Loucy (cell line): Measurements from ENCODE around the gene PARD3B.

Experiments used
- H2AFZ ChIP-seq: fragments of 200-600 bp; sonication (generic); 2 replicates; pipeline ENCODE4 v1.6.0; 2016; ENCODE audit warnings: antibody characterized with exemption, mild to moderate bottlenecking, low read length, moderate library complexity
- H3F3A ChIP-seq: fragments of 200-600 bp; 2 replicates; pipeline ENCODE4 v1.6.0; 2016; ENCODE audit warnings: antibody characterized with exemption, low read depth, mild to moderate bottlenecking
- H3K27me3 ChIP-seq: fragments of 200-600 bp; sonication (generic); 2 replicates; pipeline ENCODE4 v1.6.1; 2014; ENCODE audit warnings: low read length, mild to moderate bottlenecking; ENCODE audit not compliant: insufficient read depth, poor library complexity, severe bottlenecking
- H3K36me3 ChIP-seq: fragments of 200-600 bp; sonication (generic); 2 replicates; pipeline ENCODE4 v1.6.1; 2016; ENCODE audit warnings: low read length; ENCODE audit not compliant: insufficient read depth
- H3K4me1 ChIP-seq: fragments of 200-600 bp; sonication (generic); 2 replicates; pipeline ENCODE4 v1.5.1; 2014; ENCODE audit warnings: low read length, mild to moderate bottlenecking; ENCODE audit not compliant: insufficient read depth, poor library complexity, severe bottlenecking
- H3K4me2 ChIP-seq: fragments of 200-600 bp; sonication (generic); 2 replicates; pipeline ENCODE4 v1.6.0; 2014; ENCODE audit warnings: antibody characterized with exemption, low read length, low read depth, mild to moderate bottlenecking; ENCODE audit not compliant: poor library complexity, severe bottlenecking
- H3K4me3 ChIP-seq: fragments of 200-600 bp; sonication (generic); 2 replicates; pipeline ENCODE4 v1.5.1; 2014; ENCODE audit warnings: low read length, mild to moderate bottlenecking, mixed read lengths; ENCODE audit not compliant: poor library complexity, severe bottlenecking
- H3K79me2 ChIP-seq: fragments of 200-600 bp; sonication (generic); 2 replicates; pipeline ENCODE4 v1.6.1; 2014; ENCODE audit warnings: low read length; ENCODE audit not compliant: insufficient read depth
- H3K9ac ChIP-seq: fragments of 200-600 bp; sonication (generic); 2 replicates; pipeline ENCODE4 v1.6.0; 2014; ENCODE audit warnings: mild to moderate bottlenecking, low read depth, low read length, moderate library complexity; ENCODE audit not compliant: poor library complexity, severe bottlenecking
- H3K9me2 ChIP-seq: fragments of 200-600 bp; sonication (generic); replicated peaks from 2 replicates; pipeline ENCODE4 v1.6.1; 2016; ENCODE audit warnings: low read depth, low read length, mixed read lengths
- H3K9me3 ChIP-seq: fragments of 200-600 bp; sonication (generic); 2 replicates; pipeline ENCODE4 v1.6.1; 2014; ENCODE audit warnings: mild to moderate bottlenecking, antibody characterized with exemption, low read length, low read depth; ENCODE audit not compliant: insufficient read depth
- H4K20me1 ChIP-seq: fragments of 200-600 bp; sonication (generic); 2 replicates; pipeline ENCODE4 v1.6.0; 2014; ENCODE audit warnings: antibody characterized with exemption, low read length, mild to moderate bottlenecking; ENCODE audit not compliant: insufficient read depth, poor library complexity, severe bottlenecking
- EZH2phosphoT487 ChIP-seq: fragments of 200-600 bp; IDR thresholded peaks from 2 replicates; pipeline ENCODE4 v1.6.1; 2018; ENCODE audit warnings: antibody characterized with exemption, mild to moderate bottlenecking, moderate library complexity, borderline replicate concordance
- TF ChIP-seq, protein P1 (sequence below): fragments of 200-600 bp; sonication (generic); conservative IDR thresholded peaks from 2 replicates; pipeline ENCODE4 v1.5.1; 2014; ENCODE audit warnings: mild to moderate bottlenecking, antibody characterized with exemption, low read length

PARD3B gene

DNA sequence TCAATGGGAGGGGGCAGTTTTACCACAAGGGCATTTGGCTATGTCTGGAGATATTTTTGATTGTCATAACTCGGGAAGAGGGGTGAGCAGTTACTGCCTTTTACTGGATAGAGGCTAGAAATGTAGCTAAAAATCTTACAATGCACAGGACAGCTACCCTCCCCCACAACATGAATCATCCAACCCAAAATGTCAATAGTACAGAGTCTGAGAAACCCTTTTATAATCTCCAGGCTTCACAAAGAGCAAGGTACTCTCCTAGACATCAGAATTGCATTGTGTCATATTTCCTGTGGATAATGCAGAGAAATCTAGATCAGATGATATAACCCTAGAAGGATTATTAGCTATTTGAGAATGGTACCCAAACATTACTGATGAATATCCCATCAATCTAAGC lies 859.9 kb downstream of the PARD3B start:
- Histone ChIP-seq H3K36me3 (no peaks in the 10 kb centered on the region), H3K4me2 (no peak overlapping the region)

DNA sequence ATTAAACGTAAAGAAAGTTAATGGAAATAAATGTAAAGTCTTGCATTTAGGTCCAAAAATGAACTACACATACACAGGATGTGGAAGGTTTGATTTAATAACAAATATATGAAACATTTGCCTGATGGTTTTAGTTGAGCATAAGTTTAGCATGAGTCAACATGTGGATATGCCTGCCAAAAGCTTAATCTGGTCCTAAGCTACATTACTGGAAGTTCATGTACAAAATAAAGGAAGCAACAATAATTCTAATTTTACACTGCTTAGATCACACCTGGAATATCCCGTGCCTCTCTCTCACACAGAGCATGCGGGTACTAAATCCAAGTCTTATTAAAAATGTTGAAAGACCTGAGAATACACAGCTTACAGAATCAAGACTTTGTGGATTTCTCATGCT lies 860.5 kb downstream of the PARD3B start:
- Histone ChIP-seq H3K4me3 (no peak overlapping the region), H2AFZ (no peak overlapping the region), H3K9me3 (no peaks in the 10 kb centered on the region), H3K9me2 (no peaks in the 10 kb centered on the region), H3K4me1 (no peaks in the 10 kb centered on the region), H3K79me2 (no peaks in the 10 kb centered on the region), H3K36me3 (no peaks in the 10 kb centered on the region), H3K9ac (no peak overlapping the region), H4K20me1 (no peaks in the 10 kb centered on the region), H3F3A (no peaks in the 10 kb centered on the region), H3K4me2 (no peak overlapping the region), H3K27me3 (no peaks in the 10 kb centered on the region)
- TF ChIP-seq, protein P1, sequence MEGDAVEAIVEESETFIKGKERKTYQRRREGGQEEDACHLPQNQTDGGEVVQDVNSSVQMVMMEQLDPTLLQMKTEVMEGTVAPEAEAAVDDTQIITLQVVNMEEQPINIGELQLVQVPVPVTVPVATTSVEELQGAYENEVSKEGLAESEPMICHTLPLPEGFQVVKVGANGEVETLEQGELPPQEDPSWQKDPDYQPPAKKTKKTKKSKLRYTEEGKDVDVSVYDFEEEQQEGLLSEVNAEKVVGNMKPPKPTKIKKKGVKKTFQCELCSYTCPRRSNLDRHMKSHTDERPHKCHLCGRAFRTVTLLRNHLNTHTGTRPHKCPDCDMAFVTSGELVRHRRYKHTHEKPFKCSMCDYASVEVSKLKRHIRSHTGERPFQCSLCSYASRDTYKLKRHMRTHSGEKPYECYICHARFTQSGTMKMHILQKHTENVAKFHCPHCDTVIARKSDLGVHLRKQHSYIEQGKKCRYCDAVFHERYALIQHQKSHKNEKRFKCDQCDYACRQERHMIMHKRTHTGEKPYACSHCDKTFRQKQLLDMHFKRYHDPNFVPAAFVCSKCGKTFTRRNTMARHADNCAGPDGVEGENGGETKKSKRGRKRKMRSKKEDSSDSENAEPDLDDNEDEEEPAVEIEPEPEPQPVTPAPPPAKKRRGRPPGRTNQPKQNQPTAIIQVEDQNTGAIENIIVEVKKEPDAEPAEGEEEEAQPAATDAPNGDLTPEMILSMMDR, result no peak
- TF ChIP-seq EZH2phosphoT487, result no peak

More for the DNA sequence above, 859.9 kb downstream of the PARD3B start:
- no peaks in the 10 kb centered on the region for H3K4me1 ChIP-seq
- H4K20me1 ChIP-seq, result no peaks in the 10 kb centered on the region
- H3K9ac ChIP-seq, result no peak overlapping the region
- no peak overlapping the region for H3K4me3 ChIP-seq
- TF ChIP-seq, protein P1, result no peak
- TF ChIP-seq EZH2phosphoT487, result no peak
- H3F3A ChIP-seq, result no peaks in the 10 kb centered on the region
- no peaks in the 10 kb centered on the region for H3K9me2 ChIP-seq
- H3K27me3 ChIP-seq, result no peaks in the 10 kb centered on the region
- no peaks in the 10 kb centered on the region for H3K9me3 ChIP-seq
- no peak overlapping the region for H2AFZ ChIP-seq
- H3K79me2 ChIP-seq, result no peaks in the 10 kb centered on the region

DNA sequence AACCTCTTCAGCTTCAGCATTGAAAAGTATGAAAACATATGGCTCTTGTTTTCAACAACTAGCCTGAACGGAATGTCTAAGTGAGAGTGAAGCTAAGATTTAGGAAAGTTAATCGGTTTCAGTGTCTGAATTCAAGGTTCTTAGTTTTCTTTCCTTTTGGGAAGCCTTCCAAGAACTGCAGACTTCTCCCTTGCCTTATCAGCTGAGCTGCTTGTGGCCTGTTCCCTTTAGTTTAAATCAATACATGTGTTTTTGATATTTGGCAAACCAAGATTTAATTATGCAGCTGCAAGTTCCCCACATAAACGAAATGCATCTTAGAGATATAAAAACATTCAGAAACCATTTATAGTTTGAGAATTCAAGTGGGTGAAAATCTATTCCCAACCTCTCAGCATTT lies 862.7 kb downstream of the PARD3B start:
- Histone ChIP-seq H3K4me3 (no peak overlapping the region), H3K4me2 (no peak overlapping the region), H3K27me3 (no peaks in the 10 kb centered on the region), H4K20me1 (no peaks in the 10 kb centered on the region), H3K9me2 (no peaks in the 10 kb centered on the region), H3K36me3 (no peaks in the 10 kb centered on the region), H3K79me2 (no peaks in the 10 kb centered on the region), H3K9me3 (no peaks in the 10 kb centered on the region), H3K9ac (no peak overlapping the region), H3K4me1 (no peaks in the 10 kb centered on the region), H2AFZ (no peak overlapping the region), H3F3A (no peaks in the 10 kb centered on the region)
- TF ChIP-seq EZH2phosphoT487, result no peak
- TF ChIP-seq, protein P1, result no peak
